Activated T-helper 2 cell treated with anti-CD3 and anti-CD28 coated beads, Interferon-gamma antibody, Interleukin-2, Interleukin-4, amounts not matched to agents 10 μg/mL and 5 μg/mL and 100 μg/mL, durations not matched to agents 14 hours and 24 hours and 36 hours (primary cell): ENCODE results near the gene CLEC16A. TPM values are rescaled to one million over a fixed set of nuclear protein-coding genes. Genes with fewer than 3 reads are reported as not detected.

Source experiments
- DNase-seq: peaks from one replicate; pipeline ENCODE4 v3.0.0; 2021; ENCODE audit warnings: low spot score
- H3K27ac Mint-ChIP-seq: one replicate; pipeline ENCODE4 v1.8.0; 2021; ENCODE audit warnings: mixed read lengths
- H3K27me3 Mint-ChIP-seq: one replicate; pipeline ENCODE4 v1.8.0; 2021; ENCODE audit warnings: low read depth, mixed read lengths
- H3K36me3 Mint-ChIP-seq: one replicate; pipeline ENCODE4 v1.8.0; 2021; ENCODE audit warnings: low read depth, mixed read lengths
- H3K4me1 Mint-ChIP-seq: one replicate; pipeline ENCODE4 v1.8.0; 2021; ENCODE audit warnings: low read depth, mixed read lengths
- H3K4me3 Mint-ChIP-seq: one replicate; pipeline ENCODE4 v1.8.0; 2021; ENCODE audit warnings: low read depth, mild to moderate bottlenecking, moderate library complexity, mixed read lengths
- H3K9me3 Mint-ChIP-seq: one replicate; pipeline ENCODE4 v1.8.0; 2021; ENCODE audit warnings: mixed read lengths
- intact Hi-C: fragments of 100-400 bp; cut with micrococcal nuclease; formaldehyde crosslinking; loops from one replicate; pipeline ENCODE4 v1.15.1; 2023
- total RNA-seq: library from RNA; stranded (reverse); gene quantifications from 2 replicates; pipeline ENCODE4 v1.2.3, GENCODE V29; 2022

CLEC16A gene
- total RNA-seq, 1 donor from 2014 or later: 48.7 TPM

DNA sequence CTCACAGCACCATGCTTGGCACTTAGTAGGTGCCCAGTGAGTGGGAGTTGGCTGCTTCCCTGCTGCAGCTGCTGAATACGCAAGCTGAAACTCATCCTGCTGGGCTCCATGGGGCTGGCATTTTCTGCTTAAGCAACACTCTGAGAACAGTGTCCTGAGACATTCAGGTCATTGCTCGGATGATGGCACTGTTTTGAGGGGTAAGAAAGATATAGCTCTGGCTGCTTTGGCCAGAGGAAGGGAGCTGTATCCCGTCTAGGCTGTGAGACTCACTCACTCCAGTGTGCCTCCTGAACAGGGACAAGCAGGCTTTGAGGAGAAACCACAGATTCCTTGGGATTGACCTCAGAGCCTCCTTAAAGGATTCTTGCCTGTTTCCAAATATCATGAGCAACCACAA, 120.5 kb downstream of the CLEC16A start:
- H3K36me3 Mint-ChIP-seq: peaks cover 72% of the 10 kb centered on the region
- no peak overlapping the region for H3K4me3 Mint-ChIP-seq
- intact Hi-C loops: no loop called here
- no peaks in the 10 kb centered on the region for H3K9me3 Mint-ChIP-seq
- H3K27me3 Mint-ChIP-seq: no peaks in the 10 kb centered on the region
- no peak overlapping the region for H3K27ac Mint-ChIP-seq
- no peak for DNase-seq
- H3K4me1 Mint-ChIP-seq: peaks cover 59% of the 10 kb centered on the region

GRCh38 chr16:11066261-11066870, 122.0 kb downstream of the CLEC16A start:
- peaks cover 69% of the 10 kb centered on the region for H3K36me3 Mint-ChIP-seq
- H3K4me1 Mint-ChIP-seq: peaks cover 62% of the 10 kb centered on the region
- DNase-seq: no peak
- peak overlapping the region; percentile 73 for H3K27ac Mint-ChIP-seq
- no peaks in the 10 kb centered on the region for H3K9me3 Mint-ChIP-seq
- intact Hi-C loops: no loop called here
- no peaks in the 10 kb centered on the region for H3K27me3 Mint-ChIP-seq
- H3K4me3 Mint-ChIP-seq: no peak overlapping the region

- H3K9me3 Mint-ChIP-seq: no peaks in the 10 kb centered on the region
- no peaks in the 10 kb centered on the region for H3K27me3 Mint-ChIP-seq
- peak overlapping the region; percentile 42 for H3K27ac Mint-ChIP-seq
- peaks cover 63% of the 10 kb centered on the region for H3K36me3 Mint-ChIP-seq
- DNase-seq: no peak
- intact Hi-C loops: no loop called here
- H3K4me1 Mint-ChIP-seq: peaks cover 64% of the 10 kb centered on the region
- H3K4me3 Mint-ChIP-seq: no peak overlapping the region
Observed at GRCh38 chr16:11067266-11067665, 122.9 kb downstream of the CLEC16A start.

DNA sequence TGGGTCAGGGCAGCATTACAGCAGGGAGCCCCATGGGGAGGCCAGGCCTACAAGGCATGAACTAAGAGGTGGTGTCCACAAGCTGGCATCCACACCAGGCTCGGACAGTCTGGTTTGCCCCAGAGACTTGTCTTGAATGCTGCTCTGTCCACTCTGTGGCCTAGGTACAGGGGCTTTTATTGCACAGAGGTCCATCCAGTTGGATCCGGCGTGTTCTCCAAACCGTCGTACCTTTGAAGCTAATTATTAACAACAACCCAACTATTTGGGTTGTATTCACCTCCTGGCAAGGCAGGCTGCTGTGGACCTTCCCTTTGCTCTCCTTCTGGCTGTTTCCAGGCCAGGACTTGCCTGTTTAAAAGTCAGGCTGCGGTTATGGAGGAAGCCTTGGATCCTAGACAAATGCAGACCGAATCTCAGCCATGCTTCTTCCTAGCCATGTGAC, 123.4 kb downstream of the CLEC16A start:
- intact Hi-C loops: no loop called here
- Mint-ChIP-seq H3K27ac (peak overlapping the region; percentile 42), H3K4me1 (peaks cover 67% of the 10 kb centered on the region)

DNA sequence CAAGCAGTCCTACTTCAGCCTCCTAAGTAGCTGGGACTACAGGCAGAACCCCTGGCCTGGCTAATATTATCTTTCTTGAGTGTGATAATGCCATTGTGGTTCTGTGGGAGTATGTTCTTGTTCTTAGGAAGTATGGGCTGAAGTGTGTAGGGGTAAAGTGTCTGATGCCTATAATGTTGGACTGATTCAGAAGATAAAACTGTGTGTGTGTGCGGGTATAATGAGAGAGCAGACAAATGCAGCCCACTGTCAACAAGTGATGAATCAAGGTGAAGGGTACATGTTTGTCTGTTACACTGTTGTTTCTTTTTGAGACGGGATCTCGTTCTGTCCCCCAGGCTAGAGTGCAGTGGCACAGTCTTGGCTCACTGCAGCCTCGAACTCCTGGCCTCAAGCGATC, 127.5 kb downstream of the CLEC16A start:
- Mint-ChIP-seq H3K9me3 (no peaks in the 10 kb centered on the region), H3K27me3 (no peaks in the 10 kb centered on the region), H3K4me3 (peak overlapping the region; percentile 18), H3K36me3 (peaks cover 54% of the 10 kb centered on the region), H3K4me1 (peaks cover 75% of the 10 kb centered on the region), H3K27ac (peak overlapping the region; percentile 94)
- intact Hi-C loops: loop anchor here (1.0 to 10.0 kb wide), 3 partner anchors 20 to 513 kb away; partner anchors contain the start of gene LITAF
- DNase-seq: no peak

More for the DNA sequence above, 123.4 kb downstream of the CLEC16A start:
- no peak overlapping the region for H3K4me3 Mint-ChIP-seq
- no peaks in the 10 kb centered on the region for H3K9me3 Mint-ChIP-seq
- no peak for DNase-seq
- peaks cover 67% of the 10 kb centered on the region for H3K36me3 Mint-ChIP-seq
- no peaks in the 10 kb centered on the region for H3K27me3 Mint-ChIP-seq

DNA sequence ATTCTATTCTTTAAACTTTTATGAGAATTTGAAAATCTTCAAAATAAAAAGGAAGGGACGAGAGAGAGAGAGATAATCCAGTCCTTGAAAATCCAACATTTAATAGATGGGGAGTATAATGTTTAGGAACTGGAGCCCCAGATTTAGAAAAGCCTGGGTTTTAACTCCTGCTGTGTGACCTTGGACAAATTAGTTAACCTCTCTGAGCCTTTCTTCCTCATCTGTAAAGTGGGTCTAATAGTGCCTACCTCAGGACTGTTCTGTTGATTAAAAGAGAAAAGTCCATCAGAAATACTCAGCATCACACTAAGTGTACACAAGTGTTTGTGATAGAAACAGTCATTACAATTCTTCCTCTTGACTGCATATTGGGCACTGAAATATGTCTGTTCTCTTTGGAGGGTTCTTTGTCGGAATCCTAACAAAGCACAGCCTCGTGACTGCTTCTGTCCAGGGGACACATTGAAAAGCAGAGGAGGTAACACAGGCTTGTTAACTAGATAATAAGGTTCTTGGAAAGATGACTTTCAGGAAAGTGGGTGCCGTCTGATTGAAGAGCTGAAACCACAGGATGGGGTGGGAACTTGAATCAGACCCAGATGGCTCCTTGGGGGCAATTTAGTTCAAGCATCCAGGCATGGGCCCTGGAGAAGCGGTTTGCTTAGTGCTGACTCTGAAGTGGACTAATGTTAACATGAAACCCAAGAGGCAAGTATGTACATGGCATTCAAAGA, 128.2 kb downstream of the CLEC16A start:
- Mint-ChIP-seq H3K4me3 (peak overlapping the region; percentile 34), H3K27me3 (no peaks in the 10 kb centered on the region), H3K9me3 (no peaks in the 10 kb centered on the region), H3K4me1 (peaks cover 74% of the 10 kb centered on the region), H3K36me3 (peaks cover 50% of the 10 kb centered on the region), H3K27ac (peak overlapping the region; percentile 94)
- intact Hi-C loops: loop anchor here (1.0 to 10.0 kb wide), 3 partner anchors 20 to 512 kb away; partner anchors contain the start of gene LITAF
- DNase-seq: no peak

DNA sequence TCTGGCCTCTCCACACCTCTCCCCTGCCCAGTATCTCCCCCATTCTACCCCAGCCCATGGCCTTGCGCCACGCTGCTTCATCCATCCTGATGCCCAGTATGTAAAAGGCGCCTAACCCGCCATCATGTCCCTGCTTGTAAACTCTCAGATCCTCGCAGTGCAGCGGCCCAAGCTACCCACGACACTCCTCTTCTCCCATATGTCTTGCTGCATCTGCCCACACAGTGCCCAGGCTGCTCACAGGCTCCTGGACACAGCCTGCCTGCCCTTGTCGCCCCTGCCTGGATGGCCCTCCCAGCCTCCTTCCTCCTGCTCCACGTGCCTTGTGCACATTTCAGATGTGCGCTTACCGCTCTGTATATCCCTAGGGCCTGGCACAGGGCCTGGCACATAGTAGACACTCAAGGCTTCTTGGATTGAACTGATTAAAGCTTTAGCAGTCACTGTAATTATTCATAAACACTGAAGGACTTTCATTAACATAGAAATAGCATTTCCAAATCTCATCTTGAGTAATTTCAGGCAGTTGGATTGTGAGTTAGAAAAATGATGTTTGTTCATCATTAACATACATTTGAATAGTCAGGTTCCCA, 129.1 kb downstream of the CLEC16A start:
- Mint-ChIP-seq H3K27ac (peak overlapping the region; percentile 94), H3K27me3 (no peaks in the 10 kb centered on the region), H3K9me3 (no peaks in the 10 kb centered on the region), H3K4me1 (peaks cover 81% of the 10 kb centered on the region), H3K4me3 (peak overlapping the region; percentile 3), H3K36me3 (peaks cover 53% of the 10 kb centered on the region)
- DNase-seq: no peak
- intact Hi-C loops: loop anchor here (10.0 kb wide), 1 partner anchor 511 kb away; the partner anchor contains the start of gene LITAF

- Mint-ChIP-seq H3K4me1 (peaks cover 87% of the 10 kb centered on the region), H3K9me3 (no peaks in the 10 kb centered on the region), H3K27me3 (no peaks in the 10 kb centered on the region), H3K4me3 (no peak overlapping the region), H3K27ac (peak overlapping the region; percentile 94), H3K36me3 (peaks cover 56% of the 10 kb centered on the region)
- no peak for DNase-seq
- intact Hi-C loops: loop anchor here (10.0 kb wide), 1 partner anchor 511 kb away; the partner anchor contains the start of gene LITAF
Observed at GRCh38 chr16:11074131-11074530, 129.8 kb downstream of the CLEC16A start.

DNA sequence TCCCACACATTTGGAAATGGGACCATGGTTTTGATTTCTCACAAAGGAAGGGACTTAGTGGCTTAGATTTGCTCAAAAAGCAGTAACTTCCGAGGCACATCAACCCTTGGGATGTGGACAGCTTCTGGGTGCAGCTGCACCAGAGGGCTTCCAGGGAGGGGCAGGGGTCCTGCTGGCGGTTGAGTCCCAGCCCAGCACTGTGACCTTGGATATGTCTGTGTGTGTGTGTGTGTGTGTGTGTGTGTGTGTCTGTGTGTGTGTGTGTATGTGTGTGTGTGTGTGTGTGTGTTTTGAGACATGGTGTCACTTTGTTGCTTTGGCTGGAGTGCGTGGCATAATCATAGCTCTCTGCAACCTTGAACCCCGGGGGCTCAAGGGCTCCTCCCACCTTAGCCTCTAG, 130.8 kb downstream of the CLEC16A start:
- intact Hi-C loops: loop anchor here (5.0 to 10.0 kb wide), 2 partner anchors 37 to 510 kb away; partner anchors contain the start of gene LITAF
- peaks cover 57% of the 10 kb centered on the region for H3K36me3 Mint-ChIP-seq
- H3K27me3 Mint-ChIP-seq: no peaks in the 10 kb centered on the region
- peaks cover 94% of the 10 kb centered on the region for H3K4me1 Mint-ChIP-seq
- no peak overlapping the region for H3K4me3 Mint-ChIP-seq
- DNase-seq: no peak
- peak overlapping the region; percentile 94 for H3K27ac Mint-ChIP-seq
- H3K9me3 Mint-ChIP-seq: no peaks in the 10 kb centered on the region

GRCh38 chr16:11076259-11077018, 132.1 kb downstream of the CLEC16A start:
- peak; percentile 70 for DNase-seq
- Mint-ChIP-seq H3K4me1 (peaks cover 95% of the 10 kb centered on the region), H3K27ac (peak overlapping the region; percentile 94), H3K27me3 (no peaks in the 10 kb centered on the region), H3K9me3 (no peaks in the 10 kb centered on the region), H3K36me3 (peaks cover 55% of the 10 kb centered on the region), H3K4me3 (peak overlapping the region; percentile 31)
- intact Hi-C loops: loop anchor here (1.0 to 10.0 kb wide), 8 partner anchors 18 to 508 kb away; partner anchors contain the start of gene LITAF

DNA sequence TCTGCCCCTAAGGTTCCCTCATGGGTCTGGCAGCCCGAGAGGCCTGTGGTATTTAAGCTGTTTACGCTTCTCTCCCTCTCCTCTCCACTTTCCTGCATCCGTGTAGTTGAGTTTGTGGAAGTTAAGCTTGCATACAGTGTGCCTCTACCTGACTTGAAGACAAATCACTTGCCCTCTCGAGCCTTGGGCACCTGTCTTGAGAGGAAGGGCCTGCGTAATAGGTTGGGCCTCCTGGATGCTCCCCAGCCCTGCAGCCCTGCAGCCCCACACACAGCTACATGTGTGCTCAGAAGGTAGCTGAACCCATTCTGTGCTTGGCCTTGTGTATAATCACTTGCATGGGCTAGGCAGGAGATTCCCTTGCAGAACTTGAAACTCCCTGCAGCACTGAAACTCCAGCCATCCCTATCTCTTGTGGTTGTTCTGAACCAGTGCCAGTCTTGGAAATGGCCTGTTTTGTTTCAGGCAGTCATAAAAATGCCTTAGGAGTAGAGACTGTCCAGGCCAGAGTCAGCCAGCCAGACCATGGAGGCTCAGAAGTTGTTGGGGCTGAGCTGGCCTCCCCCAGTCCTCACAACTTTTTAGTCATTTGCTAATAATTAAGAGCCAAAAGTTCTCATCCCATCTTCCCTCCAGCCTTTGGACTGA, 134.6 kb downstream of the CLEC16A start:
- H3K27me3 Mint-ChIP-seq: no peaks in the 10 kb centered on the region
- DNase-seq: no peak
- peak overlapping the region; percentile 94 for H3K27ac Mint-ChIP-seq
- H3K4me3 Mint-ChIP-seq: peak overlapping the region; percentile 56
- intact Hi-C loops: loop anchor here (1.0 to 10.0 kb wide), 3 partner anchors 33 to 506 kb away; partner anchors contain the start of gene LITAF
- no peaks in the 10 kb centered on the region for H3K9me3 Mint-ChIP-seq
- peaks cover 96% of the 10 kb centered on the region for H3K4me1 Mint-ChIP-seq
- H3K36me3 Mint-ChIP-seq: peaks cover 63% of the 10 kb centered on the region
